ENCODE data around the gene KLHDC3.
"Not testable (repeated sequence)": the region's sequence is repeated elsewhere in the genome, so short reads cannot be mapped to it uniquely, and the experiment has no call there.

The KLHDC3 gene

GRCh38 chr6:42988486-42989020, 25.5 kb upstream of the KLHDC3 start:
- no peak for DNase-seq

- no peak for DNase-seq
Measured at GRCh38 chr6:42989923-42990322, 24.1 kb upstream of the KLHDC3 start.

GRCh38 chr6:42993445-42993844, 20.6 kb upstream of the KLHDC3 start:
- DNase-seq: no peak

GRCh38 chr6:42996513-42996912, 17.5 kb upstream of the KLHDC3 start:
- no peak for DNase-seq

GRCh38 chr6:42998205-42998604, 15.8 kb upstream of the KLHDC3 start:
- not testable (repeated sequence) for DNase-seq

- DNase-seq: no peak
Measured at GRCh38 chr6:43001843-43002242, 12.2 kb upstream of the KLHDC3 start.

GRCh38 chr6:43005844-43006243, 8.2 kb upstream of the KLHDC3 start:
- DNase-seq: no peak

- no peak for DNase-seq
Measured at GRCh38 chr6:43006251-43006650, 7.8 kb upstream of the KLHDC3 start.

- no peak for DNase-seq
Measured at GRCh38 chr6:43007126-43007525, 6.9 kb upstream of the KLHDC3 start.

GRCh38 chr6:43009124-43009523, 4.9 kb upstream of the KLHDC3 start:
- peak in 11 of 56 donors; percentile 3 to 48 (median 12) for DNase-seq

- DNase-seq: no peak
Measured at GRCh38 chr6:43011207-43011606, 2.8 kb upstream of the KLHDC3 start.

- no peak for DNase-seq
Measured at GRCh38 chr6:43012364-43012763, 1.7 kb upstream of the KLHDC3 start.

- DNase-seq: peak in 10 of 56 donors; percentile 41 to 85 (median 78)
Measured at GRCh38 chr6:43013097-43013842, 779 bp upstream of the KLHDC3 start.

- DNase-seq: peak in 1 of 56 donors; percentile 38
Measured at GRCh38 chr6:43014434-43014909, 423 bp downstream of the KLHDC3 start.

GRCh38 chr6:43016176-43016942, 2.3 kb downstream of the KLHDC3 start:
- no peak for DNase-seq

GRCh38 chr6:43016943-43017334, 2.9 kb downstream of the KLHDC3 start:
- DNase-seq: no peak

GRCh38 chr6:43019152-43019551, 5.1 kb downstream of the KLHDC3 start:
- DNase-seq: no peak

- DNase-seq: peak in 1 of 56 donors; percentile 9
Measured at GRCh38 chr6:43020052-43020705, 6.1 kb downstream of the KLHDC3 start.

- DNase-seq: peak in 1 of 56 donors; percentile 21
Measured at GRCh38 chr6:43020847-43021246, 6.8 kb downstream of the KLHDC3 start.

GRCh38 chr6:43021270-43022047, 7.4 kb downstream of the KLHDC3 start, which contains the start of gene RRP36:
RRP36 (plus strand) TSS chr6:43021623; CDS start chr6:43021655, 32 bp downstream.
- DNase-seq: peak in 54 of 56 donors; percentile 14 to 87 (median 68)

GRCh38 chr6:43024436-43024835, 10.4 kb downstream of the KLHDC3 start:
- no peak for DNase-seq
